GM13976 (cell line): ENCODE results near the gene GNA14.

ENCODE experiments used
- DNase-seq: peaks from one replicate; pipeline ENCODE4 v3.0.0; 2012; ENCODE audit warnings: low spot score
- in situ Hi-C: fragments of 300-500 bp; cut with MboI; formaldehyde crosslinking; loops from one replicate; pipeline ENCODE4 v1.12.0; 2022; ENCODE audit warnings: low sequenced_read_pairs, mixed read lengths, inconsistent platforms; ENCODE audit not compliant: unreplicated experiment
- TF ChIP-seq, protein P1 (sequence below): IDR thresholded peaks from 2 replicates; pipeline ENCODE4 v1.5.1; 2012; ENCODE audit warnings: borderline replicate concordance, mild to moderate bottlenecking; ENCODE audit not compliant: insufficient read depth; ENCODE audit errors: extremely low read depth, missing control alignments, control extremely low read depth

Gene GNA14

DNA sequence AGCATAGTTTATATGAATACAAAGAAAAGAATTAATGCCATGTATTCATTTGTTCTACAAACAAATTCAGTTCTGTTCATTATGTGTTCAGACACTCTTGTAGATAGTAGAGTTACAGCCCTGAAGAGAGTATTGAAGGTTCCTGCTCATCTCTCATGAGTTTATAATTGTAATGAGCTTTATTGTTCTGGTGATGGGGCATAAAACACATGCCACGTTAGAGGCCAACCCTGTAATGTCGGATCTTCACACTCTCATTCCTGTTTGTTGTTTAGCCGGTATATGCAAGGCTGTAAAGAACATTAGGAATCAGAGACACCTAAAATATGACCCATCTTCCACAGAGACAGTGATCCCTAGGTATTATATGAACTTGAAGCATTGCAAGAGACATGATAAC is 256.3 kb downstream of the GNA14 start:
- DNase-seq, result no peak
- TF ChIP-seq, protein P1, sequence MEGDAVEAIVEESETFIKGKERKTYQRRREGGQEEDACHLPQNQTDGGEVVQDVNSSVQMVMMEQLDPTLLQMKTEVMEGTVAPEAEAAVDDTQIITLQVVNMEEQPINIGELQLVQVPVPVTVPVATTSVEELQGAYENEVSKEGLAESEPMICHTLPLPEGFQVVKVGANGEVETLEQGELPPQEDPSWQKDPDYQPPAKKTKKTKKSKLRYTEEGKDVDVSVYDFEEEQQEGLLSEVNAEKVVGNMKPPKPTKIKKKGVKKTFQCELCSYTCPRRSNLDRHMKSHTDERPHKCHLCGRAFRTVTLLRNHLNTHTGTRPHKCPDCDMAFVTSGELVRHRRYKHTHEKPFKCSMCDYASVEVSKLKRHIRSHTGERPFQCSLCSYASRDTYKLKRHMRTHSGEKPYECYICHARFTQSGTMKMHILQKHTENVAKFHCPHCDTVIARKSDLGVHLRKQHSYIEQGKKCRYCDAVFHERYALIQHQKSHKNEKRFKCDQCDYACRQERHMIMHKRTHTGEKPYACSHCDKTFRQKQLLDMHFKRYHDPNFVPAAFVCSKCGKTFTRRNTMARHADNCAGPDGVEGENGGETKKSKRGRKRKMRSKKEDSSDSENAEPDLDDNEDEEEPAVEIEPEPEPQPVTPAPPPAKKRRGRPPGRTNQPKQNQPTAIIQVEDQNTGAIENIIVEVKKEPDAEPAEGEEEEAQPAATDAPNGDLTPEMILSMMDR, result no peak
- in situ Hi-C loops, result no loop called here

DNA sequence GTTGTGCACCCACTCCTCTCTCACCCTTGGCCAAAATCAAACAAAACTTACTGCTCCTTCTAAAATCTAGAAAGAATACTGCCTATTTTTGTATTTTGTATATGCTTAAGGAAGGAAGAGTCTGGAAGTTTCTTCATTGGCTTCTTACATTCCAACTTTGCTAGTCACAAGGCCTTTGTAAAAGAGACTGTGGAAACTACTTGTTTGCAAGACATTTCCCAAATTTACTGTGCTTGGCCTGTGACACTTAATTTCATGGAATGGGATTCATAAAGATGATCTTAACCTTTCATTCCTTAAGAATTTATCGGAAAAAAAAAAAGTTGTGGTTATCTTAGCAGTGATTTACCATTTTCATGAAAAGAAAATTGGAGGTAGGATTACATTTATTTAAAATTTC is 261.9 kb downstream of the GNA14 start:
- no peak for DNase-seq
- in situ Hi-C loops, result no loop called here

DNA sequence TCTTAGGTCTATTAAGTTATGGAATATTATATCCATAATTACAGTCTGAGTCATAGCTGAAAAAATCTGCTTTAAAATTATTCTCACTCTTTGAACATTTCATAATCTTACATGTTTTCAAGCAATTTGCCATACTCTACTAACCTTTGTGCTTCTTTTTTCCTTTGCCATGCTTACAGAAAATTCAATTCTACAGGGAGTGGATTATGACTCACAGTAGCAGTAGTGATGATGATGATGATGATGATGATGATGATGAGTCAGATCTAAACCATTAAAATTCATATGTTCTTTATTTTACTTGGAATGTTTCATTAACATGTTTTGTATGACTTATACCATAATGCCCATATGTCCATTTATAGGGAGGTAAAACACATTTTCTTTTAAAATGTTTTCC is 263.7 kb downstream of the GNA14 start:
- DNase-seq, result no peak
- TF ChIP-seq, protein P1, result no peak
- in situ Hi-C loops, result no loop called here

More for the DNA sequence above, 261.9 kb downstream of the GNA14 start:
- TF ChIP-seq, protein P1, result no peak

DNA sequence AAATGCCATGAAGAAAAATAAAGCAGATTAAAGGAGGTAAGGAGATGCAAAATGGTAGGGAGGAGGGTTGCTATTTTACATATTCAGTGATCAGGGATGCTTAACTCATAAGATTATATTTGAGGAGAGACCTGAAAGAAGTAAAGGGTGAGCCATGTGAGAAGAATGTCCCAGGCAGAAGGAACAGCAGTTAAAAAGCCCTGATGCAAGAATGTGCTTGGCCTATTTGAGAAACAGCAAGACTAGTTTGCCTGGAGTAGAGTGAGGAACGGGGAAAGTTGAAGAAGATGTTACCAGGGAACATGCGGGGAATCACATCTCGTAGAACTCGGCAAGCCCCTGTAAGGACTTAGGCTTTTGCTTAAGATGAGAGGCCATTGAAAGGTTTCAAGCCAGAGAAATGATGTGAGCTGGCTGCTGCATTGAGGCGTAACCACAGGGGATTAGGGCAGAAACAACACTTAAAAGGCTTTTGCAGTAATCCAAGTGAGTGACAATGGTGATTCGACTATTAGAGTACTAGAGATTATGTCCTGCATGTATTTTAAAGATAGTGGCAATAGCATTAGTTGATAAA is 272.1 kb downstream of the GNA14 start:
- DNase-seq, result no peak
- in situ Hi-C loops, result no loop called here
- TF ChIP-seq, protein P1, result no peak

DNA sequence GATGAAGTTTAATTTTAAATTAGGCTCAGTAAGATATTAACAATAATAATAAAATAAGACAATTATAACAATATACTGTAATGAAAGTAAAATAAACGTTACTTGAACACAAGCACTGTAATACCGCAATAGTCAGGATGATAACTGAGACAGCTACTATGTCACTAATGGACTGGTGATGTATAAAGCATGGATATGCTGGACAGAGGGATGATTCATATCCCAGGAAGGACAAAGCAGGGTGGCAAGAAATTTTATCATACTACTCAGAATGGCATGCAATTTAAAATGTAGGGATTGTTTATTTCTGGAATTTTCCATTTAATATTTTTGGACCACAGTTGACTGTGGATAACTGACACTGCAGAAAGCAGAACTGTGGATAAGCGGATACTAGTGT is 273.9 kb downstream of the GNA14 start:
- in situ Hi-C loops, result no loop called here
- TF ChIP-seq, protein P1, result no peak
- DNase-seq, result no peak
